ENCODE measurements around the gene NXN.
"Not testable (repeated sequence)": the region's sequence is repeated elsewhere in the genome, so short reads cannot be mapped to it uniquely, and the experiment has no call there.

The NXN gene

GRCh38 chr17:767076-767475, 212.5 kb downstream of the NXN start:
- TF ChIP-seq CTCF (IDR thresholded peaks at IDR 0.05), result no peak
- no peak for TF ChIP-seq ZFX (IDR thresholded peaks at IDR 0.05; ENCODE audit: borderline replicate concordance)
- H3K27ac ChIP-seq, result no peak overlapping the region

GRCh38 chr17:760371-760770, 219.2 kb downstream of the NXN start:
- H3K27ac ChIP-seq, result no peak overlapping the region
- TF ChIP-seq CTCF (IDR thresholded peaks at IDR 0.05), result no peak
- TF ChIP-seq ZFX (IDR thresholded peaks at IDR 0.05; ENCODE audit: borderline replicate concordance), result no peak

- no peak overlapping the region for H3K27ac ChIP-seq
- TF ChIP-seq ZFX (IDR thresholded peaks at IDR 0.05; ENCODE audit: borderline replicate concordance), result no peak
- TF ChIP-seq CTCF (IDR thresholded peaks at IDR 0.05), result no peak
Observed at GRCh38 chr17:759964-760363, 219.6 kb downstream of the NXN start.

GRCh38 chr17:756010-756567, 223.5 kb downstream of the NXN start:
- not testable (repeated sequence) for H3K27ac ChIP-seq

- not testable (repeated sequence) for H3K27ac ChIP-seq
Observed at GRCh38 chr17:755319-755961, 224.1 kb downstream of the NXN start.

- TF ChIP-seq ZFX (IDR thresholded peaks at IDR 0.05; ENCODE audit: borderline replicate concordance) (no peak), CTCF (IDR thresholded peaks at IDR 0.05) (no peak)
- H3K27ac ChIP-seq, result no peak overlapping the region
Observed at GRCh38 chr17:753418-753817, 226.2 kb downstream of the NXN start.

GRCh38 chr17:752620-753219, 226.9 kb downstream of the NXN start:
- H3K27ac ChIP-seq, result peak overlapping the region; percentile 79
- TF ChIP-seq ZFX (IDR thresholded peaks at IDR 0.05; ENCODE audit: borderline replicate concordance) (no peak), CTCF (IDR thresholded peaks at IDR 0.05) (no peak)

GRCh38 chr17:752002-752619, 227.5 kb downstream of the NXN start, which contains the start of gene GEMIN4:
Gene GEMIN4, minus strand, starts transcription at chr17:752264. Its CDS starts 122 bp downstream, at chr17:752142.
- TF ChIP-seq CTCF (IDR thresholded peaks at IDR 0.05) (peak; percentile 92), ZFX (IDR thresholded peaks at IDR 0.05; ENCODE audit: borderline replicate concordance) (no peak)
- peak within 1 kb of the TSS; percentile 79 for H3K27ac ChIP-seq
